Hepatocyte (in vitro differentiated cells): Measurements from ENCODE around the gene WDHD1.

Experiments
- CTCF ChIP-seq: fragments of 200-600 bp; sonication (generic); IDR thresholded peaks from 2 replicates; pipeline ENCODE4 v1.5.1; 2016; ENCODE audit warnings: antibody characterized with exemption, mild to moderate bottlenecking; ENCODE audit not compliant: poor library complexity
- EZH2 ChIP-seq: fragments of 200-600 bp; sonication (generic); IDR thresholded peaks from 2 replicates; pipeline ENCODE4 v1.6.1; 2016; ENCODE audit warnings: antibody characterized with exemption, mild to moderate bottlenecking, borderline replicate concordance

DNA sequence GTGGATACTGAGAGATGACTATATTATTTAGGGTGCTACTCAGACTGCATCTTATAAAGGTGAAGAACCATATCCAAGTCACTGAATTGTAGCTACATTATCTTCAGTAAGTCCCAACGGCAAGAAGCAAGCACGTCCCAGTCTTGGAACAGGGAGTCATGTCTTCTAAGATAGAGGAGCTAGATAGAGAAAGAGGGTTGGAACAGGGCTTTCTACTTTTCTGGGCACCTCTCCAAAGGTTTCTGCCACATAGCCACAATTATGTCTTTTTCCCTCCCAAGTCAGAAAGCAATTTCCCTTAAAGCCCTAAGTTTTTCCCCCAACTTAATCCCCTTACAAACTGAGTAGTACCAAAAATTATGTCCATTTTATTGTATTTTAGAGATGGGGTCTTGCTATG is 47.0 kb upstream of the WDHD1 start:
- no peak for TF ChIP-seq CTCF
- TF ChIP-seq EZH2 = no peak
